Epithelial cell of proximal tubule (primary cell): ENCODE measurements around the gene EGFR. TPM values are rescaled to one million over a fixed set of nuclear protein-coding genes. Genes with fewer than 3 reads are reported as not detected.

Experiments used
- DNase-seq: peaks from one replicate; pipeline ENCODE4 v3.0.0-alpha.2; 2011; ENCODE audit warnings: low read depth
- H3K4me3 ChIP-seq: 2 replicates; pipeline ENCODE4 v1.5.1; 2011; ENCODE audit warnings: low read depth, mild to moderate bottlenecking, low read length
- total RNA-seq: library from RNA; depleted of rRNA; stranded (reverse); fragments of >200 nt; gene quantifications from 2 replicates; pipeline ENCODE4 v1.2.3, GENCODE V29; 2015
- TF ChIP-seq, protein P1 (sequence below): conservative IDR thresholded peaks from 2 replicates; pipeline ENCODE4 v1.5.1; 2012; ENCODE audit warnings: low read depth, mild to moderate bottlenecking, low read length

EGFR gene
- total RNA-seq: 40.2 and 48.1 TPM in 2 replicates

DNA sequence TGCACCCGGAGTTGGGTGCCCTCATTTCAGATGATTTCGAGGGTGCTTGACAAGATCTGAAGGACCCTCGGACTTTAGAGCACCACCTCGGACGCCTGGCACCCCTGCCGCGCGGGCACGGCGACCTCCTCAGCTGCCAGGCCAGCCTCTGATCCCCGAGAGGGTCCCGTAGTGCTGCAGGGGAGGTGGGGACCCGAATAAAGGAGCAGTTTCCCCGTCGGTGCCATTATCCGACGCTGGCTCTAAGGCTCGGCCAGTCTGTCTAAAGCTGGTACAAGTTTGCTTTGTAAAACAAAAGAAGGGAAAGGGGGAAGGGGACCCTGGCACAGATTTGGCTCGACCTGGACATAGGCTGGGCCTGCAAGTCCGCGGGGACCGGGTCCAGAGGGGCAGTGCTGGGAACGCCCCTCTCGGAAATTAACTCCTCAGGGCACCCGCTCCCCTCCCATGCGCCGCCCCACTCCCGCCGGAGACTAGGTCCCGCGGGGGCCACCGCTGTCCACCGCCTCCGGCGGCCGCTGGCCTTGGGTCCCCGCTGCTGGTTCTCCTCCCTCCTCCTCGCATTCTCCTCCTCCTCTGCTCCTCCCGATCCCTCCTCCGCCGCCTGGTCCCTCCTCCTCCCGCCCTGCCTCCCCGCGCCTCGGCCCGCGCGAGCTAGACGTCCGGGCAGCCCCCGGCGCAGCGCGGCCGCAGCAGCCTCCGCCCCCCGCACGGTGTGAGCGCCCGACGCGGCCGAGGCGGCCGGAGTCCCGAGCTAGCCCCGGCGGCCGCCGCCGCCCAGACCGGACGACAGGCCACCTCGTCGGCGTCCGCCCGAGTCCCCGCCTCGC lies at the start of gene EGFR:
TSS of gene EGFR (plus strand) at position 657 of the 830 bp plus-strand sequence. CDS start 261 bp downstream, outside the sequence.
- TF ChIP-seq, protein P1, sequence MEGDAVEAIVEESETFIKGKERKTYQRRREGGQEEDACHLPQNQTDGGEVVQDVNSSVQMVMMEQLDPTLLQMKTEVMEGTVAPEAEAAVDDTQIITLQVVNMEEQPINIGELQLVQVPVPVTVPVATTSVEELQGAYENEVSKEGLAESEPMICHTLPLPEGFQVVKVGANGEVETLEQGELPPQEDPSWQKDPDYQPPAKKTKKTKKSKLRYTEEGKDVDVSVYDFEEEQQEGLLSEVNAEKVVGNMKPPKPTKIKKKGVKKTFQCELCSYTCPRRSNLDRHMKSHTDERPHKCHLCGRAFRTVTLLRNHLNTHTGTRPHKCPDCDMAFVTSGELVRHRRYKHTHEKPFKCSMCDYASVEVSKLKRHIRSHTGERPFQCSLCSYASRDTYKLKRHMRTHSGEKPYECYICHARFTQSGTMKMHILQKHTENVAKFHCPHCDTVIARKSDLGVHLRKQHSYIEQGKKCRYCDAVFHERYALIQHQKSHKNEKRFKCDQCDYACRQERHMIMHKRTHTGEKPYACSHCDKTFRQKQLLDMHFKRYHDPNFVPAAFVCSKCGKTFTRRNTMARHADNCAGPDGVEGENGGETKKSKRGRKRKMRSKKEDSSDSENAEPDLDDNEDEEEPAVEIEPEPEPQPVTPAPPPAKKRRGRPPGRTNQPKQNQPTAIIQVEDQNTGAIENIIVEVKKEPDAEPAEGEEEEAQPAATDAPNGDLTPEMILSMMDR: no peak
- no peak for DNase-seq
- H3K4me3 ChIP-seq: peak within 1 kb of the TSS; percentile 80

DNA sequence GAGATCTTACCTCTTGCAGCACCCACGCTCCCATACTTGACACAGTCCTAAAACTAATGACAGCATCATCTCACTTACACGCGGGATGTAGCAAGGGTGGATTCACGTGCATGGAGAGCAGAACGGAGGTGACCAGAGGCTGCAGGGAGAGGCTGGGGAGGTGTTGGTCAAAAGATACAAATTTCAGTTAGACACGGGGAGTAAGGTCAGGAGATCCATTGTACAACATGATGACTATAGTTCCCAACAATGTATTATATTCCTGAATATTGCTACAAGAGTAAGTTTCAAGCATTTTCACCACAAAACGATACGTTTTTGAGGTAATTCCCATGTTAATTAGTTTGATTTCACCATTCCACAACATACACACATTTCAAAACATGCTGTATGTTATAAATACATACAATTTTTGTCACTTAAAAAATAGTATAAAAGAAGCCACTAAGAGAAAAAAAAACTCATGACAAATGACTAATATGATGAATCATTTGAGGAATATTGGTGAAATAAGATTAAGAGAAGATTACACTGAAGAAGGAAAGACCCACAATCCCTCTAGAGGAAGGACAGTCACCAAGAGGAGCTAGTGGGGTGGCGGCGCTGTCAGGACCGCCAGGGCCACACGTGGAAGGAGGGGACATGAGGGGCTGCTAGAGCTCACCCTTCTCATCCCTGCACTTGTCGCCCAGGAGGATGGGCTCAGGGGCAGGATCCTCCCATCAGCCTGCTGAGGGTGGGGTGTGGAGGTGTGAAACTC lies 49.4 kb upstream of the EGFR start:
- DNase-seq: no peak
- H3K4me3 ChIP-seq: no peak overlapping the region
- TF ChIP-seq, protein P1: no peak

DNA sequence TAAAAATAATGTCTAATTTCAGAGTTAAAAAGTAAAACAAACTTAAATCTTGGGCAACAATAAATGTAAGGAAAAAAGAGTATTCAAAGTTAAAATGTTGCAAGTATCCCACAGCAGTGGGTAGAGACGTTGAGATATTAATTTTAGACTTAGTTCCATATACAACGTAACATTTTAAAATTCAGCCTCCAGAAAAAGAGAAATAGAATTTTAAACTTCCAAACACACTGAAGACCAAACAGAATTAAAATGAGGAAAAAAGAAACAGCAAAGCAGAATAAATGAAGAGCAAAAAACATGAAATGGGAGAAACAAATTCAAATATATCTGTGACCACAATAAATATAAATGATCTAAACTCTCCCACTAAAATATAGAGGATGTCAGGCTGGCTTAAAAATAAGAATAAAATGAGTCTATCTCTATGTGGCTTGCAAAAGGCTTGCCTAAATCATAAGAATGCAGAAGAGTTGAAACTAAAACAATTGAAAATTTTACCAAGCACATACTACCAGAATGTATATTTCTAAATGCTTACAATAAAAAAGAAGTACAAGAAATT lies 46.0 kb upstream of the EGFR start:
- H3K4me3 ChIP-seq: no peak overlapping the region
- DNase-seq: no peak
- TF ChIP-seq, protein P1: no peak

DNA sequence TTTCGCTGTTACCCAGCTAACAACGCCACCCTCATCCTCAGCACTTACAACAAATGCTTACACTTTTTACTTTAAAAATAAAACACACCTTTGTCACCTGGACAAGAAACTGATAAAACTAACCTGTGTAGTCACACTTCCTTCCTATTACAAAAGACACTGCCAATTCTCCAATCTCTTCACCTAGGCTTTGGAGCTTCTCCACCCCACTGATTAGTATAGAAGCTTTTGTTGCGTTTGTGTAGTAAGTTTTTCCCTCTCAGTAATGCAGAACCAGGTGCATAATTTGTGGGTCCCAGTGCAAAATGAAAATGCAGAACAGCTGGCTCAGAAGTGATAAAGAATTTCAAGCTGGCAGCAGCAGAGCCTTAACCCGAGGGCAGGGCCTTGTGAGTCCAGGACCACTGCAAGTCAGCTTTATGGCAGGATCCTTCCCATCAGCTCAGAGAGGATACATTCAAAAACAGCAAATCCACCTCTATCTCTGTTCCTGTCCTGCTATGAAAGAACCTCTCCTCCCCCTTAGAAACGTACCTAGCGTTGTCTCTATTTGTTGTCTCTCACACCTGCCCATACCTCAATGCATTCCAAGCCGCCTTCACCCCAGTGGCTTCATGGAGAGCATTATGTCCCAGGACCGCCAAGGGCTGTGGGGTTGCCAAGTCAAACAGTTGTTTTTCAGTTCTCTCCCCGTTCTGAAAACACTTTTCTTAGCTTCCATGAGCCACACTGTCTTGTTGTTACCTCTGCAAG lies 40.3 kb upstream of the EGFR start:
- no peak for DNase-seq
- TF ChIP-seq, protein P1: no peak
- H3K4me3 ChIP-seq: no peak overlapping the region

DNA sequence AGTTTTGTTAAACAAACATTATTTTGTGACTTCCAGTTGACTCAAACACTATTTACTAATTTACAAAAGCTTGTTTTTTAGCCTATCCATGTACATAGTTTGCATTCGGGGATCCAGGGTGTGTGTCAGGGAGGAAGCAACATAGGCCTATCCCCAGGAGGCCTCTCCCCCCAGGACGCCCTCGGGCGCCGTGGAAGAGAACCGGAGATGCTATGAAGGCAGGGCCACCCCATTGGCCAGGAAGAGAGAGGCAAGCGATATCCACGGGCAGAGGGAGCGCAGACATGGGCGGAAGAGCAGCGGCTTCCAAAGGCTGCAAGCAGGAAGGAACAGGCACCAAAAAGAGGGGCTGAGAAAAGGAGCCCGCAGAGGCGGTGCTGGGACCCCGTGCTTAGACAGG lies 38.3 kb upstream of the EGFR start:
- no peak overlapping the region for H3K4me3 ChIP-seq
- TF ChIP-seq, protein P1: no peak
- no peak for DNase-seq

DNA sequence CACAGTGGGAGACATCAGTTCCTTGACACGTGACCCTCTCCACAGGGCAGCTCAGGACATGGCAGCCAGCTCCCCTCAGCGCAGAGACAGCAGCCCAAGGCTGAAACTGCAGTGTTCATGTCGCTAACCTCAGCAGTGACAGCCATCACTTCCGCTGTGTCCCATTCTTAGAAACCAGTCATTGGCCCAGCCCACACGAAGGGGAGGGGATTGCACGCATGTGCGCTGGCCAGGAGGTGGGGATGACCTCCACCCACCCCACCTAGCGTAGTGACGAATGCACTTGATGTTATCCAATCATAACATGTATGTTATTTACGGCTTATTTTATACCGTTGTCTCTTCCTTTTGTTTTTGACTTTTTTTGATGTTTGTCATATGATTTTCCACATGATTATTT lies 36.9 kb upstream of the EGFR start:
- DNase-seq: no peak
- TF ChIP-seq, protein P1: no peak
- no peak overlapping the region for H3K4me3 ChIP-seq
